Measurements from ENCODE around the gene SKI. TPM values are rescaled to one million over a fixed set of nuclear protein-coding genes. Genes with fewer than 3 reads are reported as not detected.

SKI gene
- total and polyA plus RNA-seq, 9 of the 15 experiments (the other 6 are each of a cell fraction or from before 2014, with no cell fraction given), result 0.10 to 60.5 (median 4.6) TPM

- Histone ChIP-seq H3K27ac (ENCODE audit: extremely low read depth, low read depth, low read length) (no peak overlapping the region), H3K9ac (ENCODE audit: insufficient read depth in 1 of 2, low read depth in 2 of 2, low read length in 2 of 2) (peak overlapping the region in 1 of 2 experiments; percentile 60; a peak in 1 of 4 replicates), H3K9me1 (ENCODE audit: control insufficient read depth, insufficient read depth, low read length) (peaks cover 7% of the 10 kb centered on the region), H3K4me3 (no peak overlapping the region), H4K20me1 (replicated peaks; ENCODE audit: control insufficient read depth, insufficient read depth, low read length) (peaks cover 38% of the 10 kb centered on the region), H3K4me2 (ENCODE audit: insufficient read depth, low read length) (no peak overlapping the region), H3K36me3 (ENCODE audit: control insufficient read depth, insufficient read depth, low read length) (0 out of 3 replicates have a peak, but pooled peaks cover 2% of the 10 kb centered on the region), H3K27me3 (ENCODE audit: control insufficient read depth in 2 of 2, insufficient read depth in 2 of 2, low read length in 2 of 2) (no peaks in the 10 kb centered on the region), H3K9me3 (replicated peaks; ENCODE audit: control insufficient read depth, insufficient read depth, low read depth, low read length) (no peaks in the 10 kb centered on the region), H2AFZ (ENCODE audit: low read depth, low read length) (no peak overlapping the region), H3K79me2 (ENCODE audit: control insufficient read depth, insufficient read depth, low read length) (peaks cover 97% of the 10 kb centered on the region), H3K4me1 (replicated peaks in 1 of 2; ENCODE audit: control insufficient read depth in 2 of 2, insufficient read depth in 2 of 2, low read length in 2 of 2) (peaks cover 12 to 81% of the 10 kb centered on the region in 2 experiments)
- no peak for ATAC-seq
- in situ Hi-C loops (cut with MboI), result no loop called here
- POLR2A ChIA-PET, result interaction anchor here (0.6 kb wide), 2 partner anchors 16 to 53 kb away, joined by 4 read pairs; no protein-coding TSS in a partner anchor
- no TSS peak for BruUV-seq (replicated peaks)
- intact Hi-C loops (cut with micrococcal nuclease), result no loop called here
- FAIRE-seq, result no peak
- CTCF ChIA-PET (ENCODE audit: low intra/inter-chr PET ratio), result no interaction called here
- no peak for DNase-seq (ENCODE audit: extremely low read depth in 1 of 4, low spot score in 3 of 4)
- TF ChIP-seq TAF15 (IDR thresholded peaks at IDR 0.05; ENCODE audit: low read depth, low read length) (no peak), MTA2 (IDR thresholded peaks at IDR 0.05; ENCODE audit: low read depth) (no peak), PTBP1 (IDR thresholded peaks at IDR 0.05; ENCODE audit: low read depth, low read length) (no peak), RBM39 (optimal IDR thresholded peaks at IDR 0.05; ENCODE audit: low read depth, low read length) (no peak), DIDO1 (tag; IDR thresholded peaks at IDR 0.05; ENCODE audit: low read depth) (no peak), TRIM28 (IDR thresholded peaks at IDR 0.05) (no peak), TGIF2 (CRISPR knock-in tag; IDR thresholded peaks at IDR 0.05) (no peak), ZNF57 (CRISPR knock-in tag; IDR thresholded peaks at IDR 0.05) (no peak)
- TF ChIP-seq, protein P1, sequence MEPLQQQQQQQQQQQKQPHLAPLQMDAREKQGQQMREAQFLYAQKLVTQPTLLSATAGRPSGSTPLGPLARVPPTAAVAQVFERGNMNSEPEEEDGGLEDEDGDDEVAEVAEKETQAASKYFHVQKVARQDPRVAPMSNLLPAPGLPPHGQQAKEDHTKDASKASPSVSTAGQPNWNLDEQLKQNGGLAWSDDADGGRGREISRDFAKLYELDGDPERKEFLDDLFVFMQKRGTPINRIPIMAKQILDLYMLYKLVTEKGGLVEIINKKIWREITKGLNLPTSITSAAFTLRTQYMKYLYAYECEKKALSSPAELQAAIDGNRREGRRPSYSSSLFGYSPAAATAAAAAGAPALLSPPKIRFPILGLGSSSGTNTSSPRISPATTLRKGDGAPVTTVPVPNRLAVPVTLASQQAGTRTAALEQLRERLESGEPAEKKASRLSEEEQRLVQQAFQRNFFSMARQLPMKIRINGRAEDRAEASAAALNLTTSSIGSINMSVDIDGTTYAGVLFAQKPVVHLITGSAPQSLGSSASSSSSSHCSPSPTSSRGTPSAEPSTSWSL (CRISPR knock-in tag; IDR thresholded peaks at IDR 0.05; ENCODE audit: borderline replicate concordance), result no peak
- 92% methylated on average over 21 of the region's 23 CpGs for WGBS (ENCODE audit: insufficient coverage, low coverage, missing lambda C conversion rate)
Measured at GRCh38 chr1:2294033-2294724, 66.1 kb downstream of the SKI start.

All from K562 (cell line).